Measurements from ENCODE around the gene POGK.

The POGK gene

GRCh38 chr1:166889776-166890175 is 50.5 kb downstream of the POGK start:
- no peak overlapping the region for H3K4me3 ChIP-seq (ENCODE audit: low read depth, low read length)
- no peak for DNase-seq (ENCODE audit: low read depth)

- DNase-seq (ENCODE audit: low read depth), result no peak
- no peak overlapping the region for H3K4me3 ChIP-seq (ENCODE audit: low read depth, low read length)
Measured at GRCh38 chr1:166895766-166896165, 56.5 kb downstream of the POGK start.

- DNase-seq (ENCODE audit: low read depth), result no peak
- H3K4me3 ChIP-seq (ENCODE audit: low read depth, low read length), result no peak overlapping the region
Measured at GRCh38 chr1:166899769-166900168, 60.5 kb downstream of the POGK start.

GRCh38 chr1:166900987-166901386 is 61.7 kb downstream of the POGK start:
- no peak overlapping the region for H3K4me3 ChIP-seq (ENCODE audit: low read depth, low read length)
- no peak for DNase-seq (ENCODE audit: low read depth)

GRCh38 chr1:166902279-166902678 is 63.0 kb downstream of the POGK start:
- no peak overlapping the region for H3K4me3 ChIP-seq (ENCODE audit: low read depth, low read length)
- DNase-seq (ENCODE audit: low read depth), result no peak

- H3K4me3 ChIP-seq (ENCODE audit: low read depth, low read length), result no peak overlapping the region
- no peak for DNase-seq (ENCODE audit: low read depth)
Measured at GRCh38 chr1:166903232-166903631, 64.0 kb downstream of the POGK start.

- DNase-seq (ENCODE audit: low read depth), result no peak
- no peak overlapping the region for H3K4me3 ChIP-seq (ENCODE audit: low read depth, low read length)
Measured at GRCh38 chr1:166905136-166905535, 65.9 kb downstream of the POGK start.

GRCh38 chr1:166905900-166906299 is 66.6 kb downstream of the POGK start:
- no peak overlapping the region for H3K4me3 ChIP-seq (ENCODE audit: low read depth, low read length)
- DNase-seq (ENCODE audit: low read depth), result peak; percentile 41
